Measurements from ENCODE around the gene CRTAP. TPM values are rescaled to one million over a fixed set of nuclear protein-coding genes. Genes with fewer than 3 reads are reported as not detected.

Gene CRTAP
- total RNA-seq, 1 donor from 2014 or later: 127 TPM

DNA sequence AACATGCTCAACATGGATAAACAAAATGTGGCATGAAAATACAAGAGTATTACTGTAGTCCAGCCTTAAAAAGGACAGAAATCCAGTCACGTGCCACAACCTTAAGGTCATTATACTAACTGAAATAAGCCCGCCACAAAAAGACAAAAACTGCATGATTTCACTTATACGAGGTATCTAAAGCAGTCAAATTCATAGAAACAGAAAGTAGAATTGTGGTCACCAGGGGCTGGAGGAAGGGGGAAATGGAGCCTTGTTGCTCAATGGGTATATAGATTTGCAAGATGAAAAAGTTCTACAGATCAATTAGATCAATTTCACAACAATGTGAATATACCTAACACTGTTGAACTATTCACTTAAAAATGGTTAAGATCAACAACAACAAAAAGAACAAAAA lies 24.3 kb upstream of the CRTAP start:
- Mint-ChIP-seq H3K4me3 (no peak overlapping the region), H3K27ac (no peak overlapping the region), H3K4me1 (no peaks in the 10 kb centered on the region), H3K9me3 (peaks cover 17% of the 10 kb centered on the region), H3K27me3 (ENCODE audit: insufficient read depth, low read depth) (no peaks in the 10 kb centered on the region), H3K36me3 (peaks cover 52% of the 10 kb centered on the region)
- TF ChIP-seq EZH2 (IDR thresholded peaks at IDR 0.05): no peak
- DNase-seq (ENCODE audit: low spot score): no peak
- Histone ChIP-seq H3K9me3 (ENCODE audit: low read depth) (no peaks in the 10 kb centered on the region), H2AFZ (replicated peaks) (no peak overlapping the region), H3K27me3 (no peaks in the 10 kb centered on the region), H3K4me2 (no peak overlapping the region), H4K20me1 (ENCODE audit: low read depth) (peaks cover 23% of the 10 kb centered on the region), H3K36me3 (no peaks in the 10 kb centered on the region), H3K9ac (no peak overlapping the region), H3F3A (ENCODE audit: low read depth) (no peaks in the 10 kb centered on the region), H3K27ac (no peak overlapping the region), H3K4me1 (peaks cover 2% of the 10 kb centered on the region), H3K4me3 (no peak overlapping the region), H3K79me2 (ENCODE audit: low read depth) (peaks cover 41% of the 10 kb centered on the region)

DNA sequence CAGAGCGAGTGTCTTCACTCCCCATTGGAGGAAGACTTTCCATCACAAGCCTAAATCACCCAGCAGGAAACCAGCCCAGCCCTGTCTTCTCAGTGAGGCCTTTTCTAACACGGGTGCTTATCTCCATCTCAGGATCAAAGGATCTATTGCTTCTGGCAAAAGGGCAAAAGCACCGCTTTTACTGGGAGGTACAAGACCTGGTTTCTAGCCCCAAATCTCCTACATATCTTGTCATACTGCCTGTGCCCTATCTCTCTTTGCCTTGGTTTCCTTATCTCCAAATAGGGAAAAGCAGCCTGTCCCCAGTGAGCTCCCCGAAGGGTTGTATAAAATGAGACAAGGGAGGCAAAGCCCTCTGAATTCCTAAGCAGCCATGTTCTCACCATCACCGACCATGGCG lies 22.1 kb upstream of the CRTAP start:
- H3K27me3 ChIP-seq: no peaks in the 10 kb centered on the region
- no peak for DNase-seq (ENCODE audit: low spot score)
- H3K9me3 ChIP-seq (ENCODE audit: low read depth): no peaks in the 10 kb centered on the region
- no peak overlapping the region for H3K9ac ChIP-seq
- Mint-ChIP-seq H3K27me3 (ENCODE audit: insufficient read depth, low read depth) (no peaks in the 10 kb centered on the region), H3K9me3 (peaks cover 17% of the 10 kb centered on the region), H3K4me1 (peaks cover 7% of the 10 kb centered on the region), H3K4me3 (no peak overlapping the region), H3K27ac (no peak overlapping the region), H3K36me3 (peaks cover 53% of the 10 kb centered on the region)
- H2AFZ ChIP-seq (replicated peaks): no peak overlapping the region
- H3K4me3 ChIP-seq: no peak overlapping the region
- H3K79me2 ChIP-seq (ENCODE audit: low read depth): peaks cover 49% of the 10 kb centered on the region
- H3F3A ChIP-seq (ENCODE audit: low read depth): no peaks in the 10 kb centered on the region
- H3K4me1 ChIP-seq: peaks cover 5% of the 10 kb centered on the region
- no peaks in the 10 kb centered on the region for H3K36me3 ChIP-seq
- TF ChIP-seq, protein P1, sequence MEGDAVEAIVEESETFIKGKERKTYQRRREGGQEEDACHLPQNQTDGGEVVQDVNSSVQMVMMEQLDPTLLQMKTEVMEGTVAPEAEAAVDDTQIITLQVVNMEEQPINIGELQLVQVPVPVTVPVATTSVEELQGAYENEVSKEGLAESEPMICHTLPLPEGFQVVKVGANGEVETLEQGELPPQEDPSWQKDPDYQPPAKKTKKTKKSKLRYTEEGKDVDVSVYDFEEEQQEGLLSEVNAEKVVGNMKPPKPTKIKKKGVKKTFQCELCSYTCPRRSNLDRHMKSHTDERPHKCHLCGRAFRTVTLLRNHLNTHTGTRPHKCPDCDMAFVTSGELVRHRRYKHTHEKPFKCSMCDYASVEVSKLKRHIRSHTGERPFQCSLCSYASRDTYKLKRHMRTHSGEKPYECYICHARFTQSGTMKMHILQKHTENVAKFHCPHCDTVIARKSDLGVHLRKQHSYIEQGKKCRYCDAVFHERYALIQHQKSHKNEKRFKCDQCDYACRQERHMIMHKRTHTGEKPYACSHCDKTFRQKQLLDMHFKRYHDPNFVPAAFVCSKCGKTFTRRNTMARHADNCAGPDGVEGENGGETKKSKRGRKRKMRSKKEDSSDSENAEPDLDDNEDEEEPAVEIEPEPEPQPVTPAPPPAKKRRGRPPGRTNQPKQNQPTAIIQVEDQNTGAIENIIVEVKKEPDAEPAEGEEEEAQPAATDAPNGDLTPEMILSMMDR (IDR thresholded peaks at IDR 0.05): no peak
- no peak for TF ChIP-seq EZH2phosphoT487 (IDR thresholded peaks at IDR 0.05)
- TF ChIP-seq EZH2 (IDR thresholded peaks at IDR 0.05): no peak
- H3K27ac ChIP-seq: no peak overlapping the region
- H4K20me1 ChIP-seq (ENCODE audit: low read depth): peaks cover 31% of the 10 kb centered on the region
- H3K4me2 ChIP-seq: no peak overlapping the region

DNA sequence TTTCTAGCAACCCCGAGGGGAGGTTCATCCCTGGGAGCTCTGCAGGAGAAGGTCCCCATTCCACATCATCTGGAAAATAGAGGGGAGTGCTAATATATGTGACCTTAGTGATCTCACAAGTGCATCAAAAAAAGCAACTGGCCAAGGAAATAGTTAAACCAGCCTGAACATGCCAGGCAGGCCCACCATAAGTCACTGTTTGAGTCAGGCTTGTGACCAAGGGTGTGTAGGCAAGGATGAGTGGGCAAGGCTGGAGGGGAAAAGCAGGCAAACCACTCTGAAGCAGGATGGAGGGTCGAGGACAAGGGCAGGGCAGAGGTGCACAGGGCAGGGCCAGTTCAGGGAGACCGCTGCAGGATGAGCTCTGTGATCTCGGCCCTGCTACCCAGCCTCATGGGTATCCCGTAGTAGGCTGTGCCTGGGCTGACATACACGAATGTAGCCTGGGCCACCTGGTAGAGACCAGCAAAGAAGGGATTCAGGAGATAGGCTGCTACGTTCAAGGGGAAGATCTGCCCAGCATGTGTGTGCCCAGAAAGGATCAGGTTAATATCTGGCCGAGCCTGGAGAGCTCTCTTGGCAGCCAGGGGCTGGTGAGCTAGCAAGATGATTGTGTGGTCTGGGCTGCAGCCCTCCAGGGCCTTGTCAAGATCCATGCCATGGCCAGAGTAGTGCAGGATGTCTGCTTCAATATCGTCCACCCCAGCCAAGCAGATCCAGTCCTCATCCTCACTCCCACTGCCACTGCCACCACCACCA lies 21.1 kb upstream of the CRTAP start:
- no peaks in the 10 kb centered on the region for H3K27me3 ChIP-seq
- H3K27ac ChIP-seq: no peak overlapping the region
- H3F3A ChIP-seq (ENCODE audit: low read depth): peaks cover 6% of the 10 kb centered on the region
- TF ChIP-seq, protein P1 (IDR thresholded peaks at IDR 0.05): no peak
- TF ChIP-seq EZH2phosphoT487 (IDR thresholded peaks at IDR 0.05) (no peak), EZH2 (IDR thresholded peaks at IDR 0.05) (no peak)
- peaks cover 11% of the 10 kb centered on the region for H3K4me1 Mint-ChIP-seq
- peaks cover 31% of the 10 kb centered on the region for H4K20me1 ChIP-seq (ENCODE audit: low read depth)
- H3K9me3 Mint-ChIP-seq: peaks cover 15% of the 10 kb centered on the region
- H3K79me2 ChIP-seq (ENCODE audit: low read depth): peaks cover 39% of the 10 kb centered on the region
- H3K4me3 ChIP-seq: no peak overlapping the region
- H3K36me3 ChIP-seq: no peaks in the 10 kb centered on the region
- H3K4me1 ChIP-seq: peaks cover 8% of the 10 kb centered on the region
- peaks cover 49% of the 10 kb centered on the region for H3K36me3 Mint-ChIP-seq
- H3K27me3 Mint-ChIP-seq (ENCODE audit: insufficient read depth, low read depth): peaks cover 2% of the 10 kb centered on the region
- no peak overlapping the region for H3K4me2 ChIP-seq
- H3K4me3 Mint-ChIP-seq: peak overlapping the region; percentile 44
- no peak for DNase-seq (ENCODE audit: low spot score)
- H2AFZ ChIP-seq (replicated peaks): no peak overlapping the region
- no peak overlapping the region for H3K9ac ChIP-seq
- no peak overlapping the region for H3K27ac Mint-ChIP-seq
- no peaks in the 10 kb centered on the region for H3K9me3 ChIP-seq (ENCODE audit: low read depth)

DNA sequence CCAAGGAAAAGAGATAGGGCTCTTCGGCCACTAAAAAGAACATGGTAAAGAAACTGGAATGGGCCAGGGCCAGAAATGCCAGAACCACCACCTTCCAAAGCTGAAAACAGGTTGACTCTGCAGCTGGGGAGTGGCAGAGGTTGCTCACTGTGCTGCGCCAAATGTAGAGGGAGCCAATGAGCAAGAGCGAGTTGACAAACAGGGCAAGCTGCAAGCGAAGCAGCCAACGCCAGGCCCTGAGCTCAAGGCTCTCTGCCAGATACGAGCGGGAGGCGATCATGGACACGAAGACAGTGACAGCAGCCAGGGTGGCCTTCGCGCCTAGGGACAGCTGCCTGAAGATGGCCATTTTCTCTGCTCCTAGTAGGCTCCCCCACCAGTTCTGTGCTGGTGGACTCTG lies 20.0 kb upstream of the CRTAP start:
- Histone ChIP-seq H3K9me3 (ENCODE audit: low read depth) (no peaks in the 10 kb centered on the region), H3F3A (ENCODE audit: low read depth) (peaks cover 7% of the 10 kb centered on the region), H3K4me3 (no peak overlapping the region), H3K4me2 (no peak overlapping the region), H3K4me1 (peaks cover 10% of the 10 kb centered on the region), H3K36me3 (no peaks in the 10 kb centered on the region), H2AFZ (replicated peaks) (no peak overlapping the region), H3K27me3 (no peaks in the 10 kb centered on the region), H3K79me2 (ENCODE audit: low read depth) (peaks cover 29% of the 10 kb centered on the region), H4K20me1 (ENCODE audit: low read depth) (peaks cover 31% of the 10 kb centered on the region), H3K9ac (no peak overlapping the region), H3K27ac (no peak overlapping the region)
- DNase-seq (ENCODE audit: low spot score): peak; percentile 17
- H3K4me1 Mint-ChIP-seq: peaks cover 13% of the 10 kb centered on the region
- peaks cover 6% of the 10 kb centered on the region for H3K9me3 Mint-ChIP-seq
- no peak for TF ChIP-seq EZH2phosphoT487 (IDR thresholded peaks at IDR 0.05)
- TF ChIP-seq, protein P1 (IDR thresholded peaks at IDR 0.05): no peak
- TF ChIP-seq EZH2 (IDR thresholded peaks at IDR 0.05): no peak
- peaks cover 39% of the 10 kb centered on the region for H3K36me3 Mint-ChIP-seq
- peak overlapping the region; percentile 21 for H3K4me3 Mint-ChIP-seq
- no peak overlapping the region for H3K27ac Mint-ChIP-seq
- H3K27me3 Mint-ChIP-seq (ENCODE audit: insufficient read depth, low read depth): peaks cover 2% of the 10 kb centered on the region

All from neural progenitor cell (in vitro differentiated cells).